Neural cell (in vitro differentiated cells): ENCODE data around the gene UBE2QL1.

Experiments used
- EP300 ChIP-seq: fragments of 450-650 bp; conservative IDR thresholded peaks from 2 replicates; pipeline ENCODE4 v1.6.1; 2014; ENCODE audit warnings: antibody characterized with exemption, mild to moderate bottlenecking, moderate library complexity; ENCODE audit not compliant: poor library complexity, severe bottlenecking
- EZH2 ChIP-seq: fragments of 200-600, 300-800 bp; shearing (Covaris generic), sonication (generic); IDR thresholded peaks from 2 replicates; pipeline ENCODE4 v1.6.1; 2014; ENCODE audit warnings: antibody characterized with exemption, low read length, borderline replicate concordance, mild to moderate bottlenecking; ENCODE audit not compliant: insufficient read depth, poor library complexity, severe bottlenecking
- POLR2AphosphoS5 ChIP-seq: IDR thresholded peaks from 2 replicates; pipeline ENCODE4 v1.6.1; 2012
- RAD21 ChIP-seq: fragments of 450-650 bp; conservative IDR thresholded peaks from 2 replicates; pipeline ENCODE4 v1.6.1; 2014; ENCODE audit warnings: antibody characterized with exemption, mild to moderate bottlenecking, moderate library complexity
- TF ChIP-seq, protein P1 (sequence below): fragments of 450-650 bp; IDR thresholded peaks from 2 replicates; pipeline ENCODE4 v1.5.1; 2014; ENCODE audit warnings: antibody characterized with exemption, mild to moderate bottlenecking, moderate library complexity; ENCODE audit not compliant: poor library complexity, severe bottlenecking
- TF ChIP-seq, protein P2 (sequence below): IDR thresholded peaks from 2 replicates; pipeline ENCODE4 v1.6.1; 2012; ENCODE audit warnings: borderline replicate concordance

DNA sequence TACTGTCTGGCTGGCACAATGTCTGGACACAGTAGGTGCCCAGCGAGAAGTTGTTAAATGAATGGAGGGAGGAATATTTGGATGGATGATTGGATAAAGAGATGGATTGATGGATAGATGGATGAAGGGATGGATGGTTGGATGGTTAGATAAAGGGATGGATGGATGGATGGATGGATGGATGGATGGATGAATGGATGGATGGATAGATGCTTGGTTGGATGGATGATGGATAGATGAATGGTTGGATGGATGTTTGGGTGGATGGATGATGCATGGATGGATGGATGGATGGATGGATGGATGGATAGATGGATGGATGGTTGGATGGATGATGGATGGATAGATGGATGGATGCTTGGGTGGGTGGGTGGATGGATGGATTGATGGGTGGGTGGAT is 90.4 kb downstream of the UBE2QL1 start:
- TF ChIP-seq, protein P1, sequence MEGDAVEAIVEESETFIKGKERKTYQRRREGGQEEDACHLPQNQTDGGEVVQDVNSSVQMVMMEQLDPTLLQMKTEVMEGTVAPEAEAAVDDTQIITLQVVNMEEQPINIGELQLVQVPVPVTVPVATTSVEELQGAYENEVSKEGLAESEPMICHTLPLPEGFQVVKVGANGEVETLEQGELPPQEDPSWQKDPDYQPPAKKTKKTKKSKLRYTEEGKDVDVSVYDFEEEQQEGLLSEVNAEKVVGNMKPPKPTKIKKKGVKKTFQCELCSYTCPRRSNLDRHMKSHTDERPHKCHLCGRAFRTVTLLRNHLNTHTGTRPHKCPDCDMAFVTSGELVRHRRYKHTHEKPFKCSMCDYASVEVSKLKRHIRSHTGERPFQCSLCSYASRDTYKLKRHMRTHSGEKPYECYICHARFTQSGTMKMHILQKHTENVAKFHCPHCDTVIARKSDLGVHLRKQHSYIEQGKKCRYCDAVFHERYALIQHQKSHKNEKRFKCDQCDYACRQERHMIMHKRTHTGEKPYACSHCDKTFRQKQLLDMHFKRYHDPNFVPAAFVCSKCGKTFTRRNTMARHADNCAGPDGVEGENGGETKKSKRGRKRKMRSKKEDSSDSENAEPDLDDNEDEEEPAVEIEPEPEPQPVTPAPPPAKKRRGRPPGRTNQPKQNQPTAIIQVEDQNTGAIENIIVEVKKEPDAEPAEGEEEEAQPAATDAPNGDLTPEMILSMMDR: no peak
- TF ChIP-seq POLR2AphosphoS5 (no peak), EP300 (no peak), EZH2 (no peak), RAD21 (no peak)
- TF ChIP-seq, protein P2, sequence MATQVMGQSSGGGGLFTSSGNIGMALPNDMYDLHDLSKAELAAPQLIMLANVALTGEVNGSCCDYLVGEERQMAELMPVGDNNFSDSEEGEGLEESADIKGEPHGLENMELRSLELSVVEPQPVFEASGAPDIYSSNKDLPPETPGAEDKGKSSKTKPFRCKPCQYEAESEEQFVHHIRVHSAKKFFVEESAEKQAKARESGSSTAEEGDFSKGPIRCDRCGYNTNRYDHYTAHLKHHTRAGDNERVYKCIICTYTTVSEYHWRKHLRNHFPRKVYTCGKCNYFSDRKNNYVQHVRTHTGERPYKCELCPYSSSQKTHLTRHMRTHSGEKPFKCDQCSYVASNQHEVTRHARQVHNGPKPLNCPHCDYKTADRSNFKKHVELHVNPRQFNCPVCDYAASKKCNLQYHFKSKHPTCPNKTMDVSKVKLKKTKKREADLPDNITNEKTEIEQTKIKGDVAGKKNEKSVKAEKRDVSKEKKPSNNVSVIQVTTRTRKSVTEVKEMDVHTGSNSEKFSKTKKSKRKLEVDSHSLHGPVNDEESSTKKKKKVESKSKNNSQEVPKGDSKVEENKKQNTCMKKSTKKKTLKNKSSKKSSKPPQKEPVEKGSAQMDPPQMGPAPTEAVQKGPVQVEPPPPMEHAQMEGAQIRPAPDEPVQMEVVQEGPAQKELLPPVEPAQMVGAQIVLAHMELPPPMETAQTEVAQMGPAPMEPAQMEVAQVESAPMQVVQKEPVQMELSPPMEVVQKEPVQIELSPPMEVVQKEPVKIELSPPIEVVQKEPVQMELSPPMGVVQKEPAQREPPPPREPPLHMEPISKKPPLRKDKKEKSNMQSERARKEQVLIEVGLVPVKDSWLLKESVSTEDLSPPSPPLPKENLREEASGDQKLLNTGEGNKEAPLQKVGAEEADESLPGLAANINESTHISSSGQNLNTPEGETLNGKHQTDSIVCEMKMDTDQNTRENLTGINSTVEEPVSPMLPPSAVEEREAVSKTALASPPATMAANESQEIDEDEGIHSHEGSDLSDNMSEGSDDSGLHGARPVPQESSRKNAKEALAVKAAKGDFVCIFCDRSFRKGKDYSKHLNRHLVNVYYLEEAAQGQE: no peak
